ENCODE data around the gene TP53INP2. TPM values are rescaled to one million over a fixed set of nuclear protein-coding genes. Genes with fewer than 3 reads are reported as not detected.
"Not testable (repeated sequence)": the region's sequence is repeated elsewhere in the genome, so short reads cannot be mapped to it uniquely, and the experiment has no call there.

TP53INP2 gene
- total RNA-seq, 2 donors from 2014 or later, result 59.5 to 66.0 TPM

GRCh38 chr20:34717230-34718095 is 13.3 kb downstream of the TP53INP2 start:
- no peak for TF ChIP-seq CTCF (IDR thresholded peaks at IDR 0.05)
- no peaks in the 10 kb centered on the region for H3K27me3 ChIP-seq
- DNase-seq (ENCODE audit: low spot score), result no peak
- no peak overlapping the region for H3K4me3 ChIP-seq
- peaks cover 51% of the 10 kb centered on the region for H3K36me3 ChIP-seq
- H3K27ac ChIP-seq, result no peak overlapping the region
- H3K4me1 ChIP-seq, result peaks cover 0 to 18% of the 10 kb centered on the region in 2 donors
- H3K9me3 ChIP-seq, result no peaks in the 10 kb centered on the region

- H3K27ac ChIP-seq; H3K27me3 ChIP-seq; H3K9me3 ChIP-seq; DNase-seq (ENCODE audit: low spot score); H3K4me3 ChIP-seq; H3K4me1 ChIP-seq: not testable (repeated sequence)
- H3K36me3 ChIP-seq, result peaks cover 33% of the 10 kb centered on the region
Observed at GRCh38 chr20:34719242-34720017, 15.3 kb downstream of the TP53INP2 start.

DNA sequence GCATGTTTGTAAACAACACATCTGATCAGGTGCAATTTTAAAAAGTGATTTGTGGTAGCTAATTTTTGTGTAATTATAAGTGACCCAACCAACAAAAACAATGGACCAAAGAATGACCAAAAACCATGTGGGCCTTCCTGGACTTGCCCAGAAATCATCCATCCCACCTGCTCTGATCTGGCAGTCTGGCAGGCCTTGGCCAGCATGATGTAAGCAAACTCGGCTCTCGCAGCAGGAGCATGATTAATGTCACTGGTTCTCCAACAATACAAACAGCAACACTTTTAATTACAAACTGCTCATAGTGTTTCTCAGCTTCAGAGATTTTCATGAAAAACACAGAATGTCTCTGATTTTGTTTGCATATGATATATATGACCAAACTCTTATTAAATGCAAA is 16.1 kb downstream of the TP53INP2 start:
- no peaks in the 10 kb centered on the region for H3K9me3 ChIP-seq
- no peak overlapping the region for H3K27ac ChIP-seq
- peaks cover 29% of the 10 kb centered on the region for H3K36me3 ChIP-seq
- H3K4me1 ChIP-seq, result no peaks in the 10 kb centered on the region
- no peak overlapping the region for H3K4me3 ChIP-seq
- H3K27me3 ChIP-seq, result no peaks in the 10 kb centered on the region
- no peak for TF ChIP-seq CTCF (IDR thresholded peaks at IDR 0.05)
- DNase-seq (ENCODE audit: low spot score), result no peak

- not testable (repeated sequence) for H3K4me3 ChIP-seq; H3K4me1 ChIP-seq; DNase-seq (ENCODE audit: low spot score); H3K27ac ChIP-seq; H3K9me3 ChIP-seq; H3K27me3 ChIP-seq
- peaks cover 46% of the 10 kb centered on the region for H3K36me3 ChIP-seq
Observed at GRCh38 chr20:34722560-34722959, 18.4 kb downstream of the TP53INP2 start.

GRCh38 chr20:34724172-34724571 is 20.0 kb downstream of the TP53INP2 start:
- Histone ChIP-seq H3K27ac (peak overlapping the region in 1 of 2 donors; percentile 21), H3K9me3 (no peaks in the 10 kb centered on the region), H3K36me3 (peaks cover 41% of the 10 kb centered on the region)

GRCh38 chr20:34729416-34729815 is 25.3 kb downstream of the TP53INP2 start:
- no peak for TF ChIP-seq CTCF (IDR thresholded peaks at IDR 0.05)
- no peak overlapping the region for H3K27ac ChIP-seq
- DNase-seq (ENCODE audit: low spot score), result no peak
- H3K4me1 ChIP-seq, result no peaks in the 10 kb centered on the region
- no peaks in the 10 kb centered on the region for H3K27me3 ChIP-seq
- H3K36me3 ChIP-seq, result peaks cover 33% of the 10 kb centered on the region
- no peak overlapping the region for H3K4me3 ChIP-seq
- no peaks in the 10 kb centered on the region for H3K9me3 ChIP-seq

More at GRCh38 chr20:34724172-34724571, 20.0 kb downstream of the TP53INP2 start:
- DNase-seq (ENCODE audit: low spot score), result no peak
- Histone ChIP-seq H3K4me3 (no peak overlapping the region), H3K4me1 (no peaks in the 10 kb centered on the region), H3K27me3 (no peaks in the 10 kb centered on the region)
- no peak for TF ChIP-seq CTCF (IDR thresholded peaks at IDR 0.05)

Measured in right atrium auricular region (tissue), 2 donors.